ENCODE measurements around the gene CACTIN. TPM values are rescaled to one million over a fixed set of nuclear protein-coding genes. Genes with fewer than 3 reads are reported as not detected.

Gene CACTIN
- total and polyA plus RNA-seq, 7 donors = 6.2 to 23.9 (median 20.5) TPM

DNA sequence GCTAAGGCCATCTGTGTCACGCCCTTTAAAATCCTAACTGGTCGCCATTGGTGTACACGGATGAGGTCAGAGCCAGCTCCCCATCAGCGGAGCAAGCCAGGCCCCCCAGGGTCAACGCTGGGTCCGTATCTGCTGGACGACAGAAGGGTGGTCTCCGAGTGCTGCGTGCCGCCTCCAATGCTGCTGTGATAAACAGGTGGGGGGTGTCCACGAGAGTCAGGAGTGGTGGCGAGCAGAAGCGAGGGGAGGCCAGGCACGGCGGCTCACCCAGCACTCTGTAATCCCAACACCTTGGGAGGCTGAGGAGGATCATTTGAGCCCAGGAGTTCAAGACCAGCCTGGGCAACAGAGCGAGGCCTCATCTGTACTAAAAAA lies 30.8 kb upstream of the CACTIN start:
- H3K27ac ChIP-seq = no peak overlapping the region
- no peak for DNase-seq
- no peak overlapping the region for H3K4me3 ChIP-seq
- H3K27me3 ChIP-seq = no peaks in the 10 kb centered on the region
- 97 to 98% methylated on average over 16 of the region's 16 CpGs for WGBS, 2 donors
- no peaks in the 10 kb centered on the region for H3K9me3 ChIP-seq
- peaks cover 40 to 97% (median 80%) of the 10 kb centered on the region in 4 donors for H3K36me3 ChIP-seq
- H3K4me1 ChIP-seq = no peaks in the 10 kb centered on the region
- intact Hi-C loops (cut with DNase I) = no loop called here
- TF ChIP-seq, protein P1, sequence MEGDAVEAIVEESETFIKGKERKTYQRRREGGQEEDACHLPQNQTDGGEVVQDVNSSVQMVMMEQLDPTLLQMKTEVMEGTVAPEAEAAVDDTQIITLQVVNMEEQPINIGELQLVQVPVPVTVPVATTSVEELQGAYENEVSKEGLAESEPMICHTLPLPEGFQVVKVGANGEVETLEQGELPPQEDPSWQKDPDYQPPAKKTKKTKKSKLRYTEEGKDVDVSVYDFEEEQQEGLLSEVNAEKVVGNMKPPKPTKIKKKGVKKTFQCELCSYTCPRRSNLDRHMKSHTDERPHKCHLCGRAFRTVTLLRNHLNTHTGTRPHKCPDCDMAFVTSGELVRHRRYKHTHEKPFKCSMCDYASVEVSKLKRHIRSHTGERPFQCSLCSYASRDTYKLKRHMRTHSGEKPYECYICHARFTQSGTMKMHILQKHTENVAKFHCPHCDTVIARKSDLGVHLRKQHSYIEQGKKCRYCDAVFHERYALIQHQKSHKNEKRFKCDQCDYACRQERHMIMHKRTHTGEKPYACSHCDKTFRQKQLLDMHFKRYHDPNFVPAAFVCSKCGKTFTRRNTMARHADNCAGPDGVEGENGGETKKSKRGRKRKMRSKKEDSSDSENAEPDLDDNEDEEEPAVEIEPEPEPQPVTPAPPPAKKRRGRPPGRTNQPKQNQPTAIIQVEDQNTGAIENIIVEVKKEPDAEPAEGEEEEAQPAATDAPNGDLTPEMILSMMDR (IDR thresholded peaks at IDR 0.05) = no peak
- no peak for TF ChIP-seq POLR2A (IDR thresholded peaks at IDR 0.05)
- TF ChIP-seq POLR2AphosphoS5 (IDR thresholded peaks at IDR 0.05) = no peak
- no peak for TF ChIP-seq EP300 (IDR thresholded peaks at IDR 0.05)

DNA sequence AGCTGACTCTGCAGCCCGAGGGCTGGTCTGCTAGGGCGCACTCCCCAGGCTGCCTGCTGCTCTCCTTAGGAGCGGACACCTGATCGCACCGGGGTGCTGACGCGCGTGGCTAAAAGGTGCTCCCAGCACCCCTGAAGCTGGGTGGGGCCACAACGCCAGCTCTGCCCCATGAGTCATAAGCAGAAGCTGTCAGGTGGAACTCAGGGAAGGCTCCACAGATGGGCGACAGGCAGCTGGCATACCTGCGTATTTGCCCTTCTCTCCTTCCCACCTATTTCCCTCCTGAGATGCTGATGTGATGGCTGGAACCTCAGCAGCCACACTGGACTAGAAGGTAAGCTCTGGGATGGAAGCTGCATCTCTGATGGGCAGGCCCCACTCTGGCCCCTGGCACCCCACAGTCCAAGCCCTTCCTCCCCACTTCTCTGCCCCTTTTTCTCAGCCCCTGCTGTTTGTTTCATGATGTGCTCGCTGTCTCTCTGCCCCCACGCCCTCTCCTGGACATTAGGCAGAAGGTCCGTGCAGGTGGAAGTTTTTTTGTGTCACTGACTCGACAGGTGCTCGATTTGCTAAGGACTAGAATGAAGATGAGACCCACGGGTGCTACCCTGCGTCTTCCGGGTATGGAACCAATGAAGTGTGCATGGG lies 30.3 kb upstream of the CACTIN start:
- no peak for TF ChIP-seq POLR2AphosphoS5 (IDR thresholded peaks at IDR 0.05)
- TF ChIP-seq, protein P1 (IDR thresholded peaks at IDR 0.05) = no peak
- TF ChIP-seq EP300 (IDR thresholded peaks at IDR 0.05) = no peak
- TF ChIP-seq POLR2A (IDR thresholded peaks at IDR 0.05) = no peak
- no peak overlapping the region for H3K4me3 ChIP-seq
- no peaks in the 10 kb centered on the region for H3K9me3 ChIP-seq
- no peaks in the 10 kb centered on the region for H3K27me3 ChIP-seq
- no peaks in the 10 kb centered on the region for H3K4me1 ChIP-seq
- H3K27ac ChIP-seq = no peak overlapping the region
- H3K36me3 ChIP-seq = peaks cover 45 to 97% (median 81%) of the 10 kb centered on the region in 4 donors
- intact Hi-C loops (cut with DNase I) = no loop called here
- DNase-seq = no peak
- WGBS, 2 donors = 96 to 98% methylated on average over 19 of the region's 19 CpGs

- H3K36me3 ChIP-seq = peaks cover 52 to 97% (median 82%) of the 10 kb centered on the region in 4 donors
- DNase-seq = no peak
- 87 to 93% methylated on average over 36 of the region's 36 CpGs for WGBS, 2 donors
- intact Hi-C loops (cut with DNase I) = no loop called here
- H3K27me3 ChIP-seq = no peaks in the 10 kb centered on the region
- H3K9me3 ChIP-seq = no peaks in the 10 kb centered on the region
- TF ChIP-seq, protein P1 (IDR thresholded peaks at IDR 0.05) = no peak
- TF ChIP-seq POLR2AphosphoS5 (IDR thresholded peaks at IDR 0.05) = no peak
- TF ChIP-seq EP300 (IDR thresholded peaks at IDR 0.05) = no peak
- no peak for TF ChIP-seq POLR2A (IDR thresholded peaks at IDR 0.05)
- H3K4me1 ChIP-seq = no peaks in the 10 kb centered on the region
- H3K4me3 ChIP-seq = no peak overlapping the region
- H3K27ac ChIP-seq = peak overlapping the region in 3 of 4 donors; percentile 12 to 57 (median 37)
These were observed 29.6 kb upstream of the CACTIN start for GRCh38 chr19:3656073-3656746.

GRCh38 chr19:3655402-3656072 lies 28.9 kb upstream of the CACTIN start:
- Histone ChIP-seq H3K27ac (peak overlapping the region; percentile 12 to 57 (median 34)), H3K9me3 (no peaks in the 10 kb centered on the region), H3K36me3 (peaks cover 59 to 97% (median 81%) of the 10 kb centered on the region in 4 donors), H3K4me3 (no peak overlapping the region), H3K4me1 (no peaks in the 10 kb centered on the region), H3K27me3 (no peaks in the 10 kb centered on the region)
- intact Hi-C loops (cut with DNase I) = no loop called here
- 84 to 91% methylated on average over 25 of the region's 25 CpGs for WGBS, 2 donors
- no peak for DNase-seq
- TF ChIP-seq, protein P1 (IDR thresholded peaks at IDR 0.05) = no peak
- TF ChIP-seq EP300 (IDR thresholded peaks at IDR 0.05) = no peak
- TF ChIP-seq POLR2AphosphoS5 (IDR thresholded peaks at IDR 0.05) = peak in 3 of 4 donors; percentile 7 to 27 (median 14)
- TF ChIP-seq POLR2A (IDR thresholded peaks at IDR 0.05) = no peak

All from sigmoid colon (tissue), 7 donors.